GM19324 (cell line): Measurements from ENCODE around the gene KRT9.
"Not testable (repeated sequence)": the region's sequence is repeated elsewhere in the genome, so short reads cannot be mapped to it uniquely, and the experiment has no call there.

Experiments
- ATAC-seq: cut with Tn5 transposase; IDR thresholded peaks from one replicate; pipeline ENCODE4 v1.9.1; 2021; ENCODE audit warnings: mild to moderate bottlenecking, moderate library complexity; ENCODE audit not compliant: unreplicated experiment, low FRiP score

The KRT9 gene

GRCh38 chr17:41606930-41607329 lies 35.1 kb upstream of the KRT9 start:
- ATAC-seq = not testable (repeated sequence)

GRCh38 chr17:41602524-41602923 lies 30.7 kb upstream of the KRT9 start:
- no peak for ATAC-seq

GRCh38 chr17:41600318-41600717 lies 28.5 kb upstream of the KRT9 start:
- ATAC-seq = no peak

GRCh38 chr17:41599680-41600079 lies 27.8 kb upstream of the KRT9 start:
- ATAC-seq = no peak

DNA sequence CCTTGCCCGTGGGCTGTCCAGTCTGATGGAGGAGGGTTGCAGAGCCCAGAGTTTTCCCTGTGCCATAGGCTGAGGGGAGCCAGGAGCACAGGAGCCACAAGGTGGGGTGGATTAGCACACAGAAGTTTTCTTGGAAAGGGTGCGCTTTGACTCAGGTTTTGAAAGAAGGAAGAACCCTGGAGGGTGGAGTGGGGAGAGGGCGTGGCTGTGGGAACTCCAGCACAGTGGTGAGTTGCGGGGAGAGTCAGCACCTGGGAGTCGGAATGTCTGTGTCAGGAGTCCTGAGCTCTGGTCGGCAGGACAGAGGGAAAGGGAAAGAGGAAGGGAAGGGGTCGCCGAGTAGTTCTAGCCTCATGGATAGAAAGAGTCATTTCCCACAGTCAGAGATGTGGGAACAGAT lies 23.7 kb upstream of the KRT9 start:
- no peak for ATAC-seq

GRCh38 chr17:41594363-41594915 lies 22.6 kb upstream of the KRT9 start:
- ATAC-seq = no peak

DNA sequence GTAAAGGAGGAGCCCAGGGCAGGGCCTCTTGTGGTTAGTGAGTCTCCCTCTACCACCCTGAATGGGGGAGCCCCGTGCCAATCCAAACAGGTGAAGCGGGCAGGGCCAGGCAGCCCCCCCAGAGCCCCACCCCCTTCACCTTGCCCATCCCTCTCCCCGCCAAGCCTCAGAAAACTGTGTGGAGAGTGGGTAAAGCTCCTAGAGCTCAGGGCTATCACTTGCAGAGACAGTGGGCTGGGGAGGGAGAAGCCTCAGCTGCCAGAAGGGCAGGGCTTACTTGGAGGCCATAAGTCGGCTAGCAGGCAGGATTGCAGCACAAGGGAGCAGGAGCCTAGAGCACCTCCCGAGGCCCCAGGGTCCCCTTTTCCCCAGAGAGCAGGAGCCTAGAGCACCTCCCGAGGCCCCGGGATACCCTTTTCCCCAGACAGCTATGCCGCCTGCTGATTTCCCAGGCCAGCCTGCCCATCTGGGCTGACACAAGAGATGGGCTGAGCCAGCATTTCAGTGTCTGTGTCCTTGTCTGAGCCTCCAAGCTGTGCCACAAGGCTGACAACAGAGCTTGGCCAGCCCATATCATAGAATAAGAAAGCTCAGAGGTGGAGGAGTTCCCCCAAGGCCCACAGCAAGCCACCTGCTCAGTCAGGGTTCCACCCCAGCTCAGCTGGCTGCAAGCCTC lies 21.6 kb upstream of the KRT9 start:
- no peak for ATAC-seq

- no peak for ATAC-seq
Observed at GRCh38 chr17:41592601-41593305, 20.9 kb upstream of the KRT9 start.

DNA sequence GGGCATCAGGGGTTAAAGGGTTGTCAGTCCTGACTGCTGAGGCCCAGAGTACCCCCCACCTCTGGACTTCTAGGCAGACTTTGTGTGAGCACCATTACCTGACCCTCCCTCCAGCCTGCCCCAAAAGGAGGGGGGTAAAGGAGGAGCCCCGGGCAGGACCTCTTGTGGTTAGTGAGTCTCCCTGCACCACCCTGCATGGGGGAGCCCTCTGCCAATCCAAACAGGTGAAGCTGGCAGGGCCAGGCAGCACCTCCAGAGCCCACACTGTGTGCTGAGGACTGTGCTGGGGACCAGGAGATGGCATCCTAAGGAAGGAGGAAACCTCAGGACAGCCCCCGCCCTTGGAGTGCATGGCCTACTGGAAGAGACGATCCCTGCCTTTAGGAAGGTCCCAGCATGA lies 17.4 kb upstream of the KRT9 start:
- no peak for ATAC-seq

- no peak for ATAC-seq
Observed at GRCh38 chr17:41588126-41588810, 16.4 kb upstream of the KRT9 start.

- no peak for ATAC-seq
Observed at GRCh38 chr17:41586863-41587495, 15.1 kb upstream of the KRT9 start, which contains the start of gene KRT14. KRT14 (minus strand) TSS chr17:41586895; CDS start chr17:41586834, 61 bp downstream.

GRCh38 chr17:41585301-41586056 lies 13.6 kb upstream of the KRT9 start:
- no peak for ATAC-seq

DNA sequence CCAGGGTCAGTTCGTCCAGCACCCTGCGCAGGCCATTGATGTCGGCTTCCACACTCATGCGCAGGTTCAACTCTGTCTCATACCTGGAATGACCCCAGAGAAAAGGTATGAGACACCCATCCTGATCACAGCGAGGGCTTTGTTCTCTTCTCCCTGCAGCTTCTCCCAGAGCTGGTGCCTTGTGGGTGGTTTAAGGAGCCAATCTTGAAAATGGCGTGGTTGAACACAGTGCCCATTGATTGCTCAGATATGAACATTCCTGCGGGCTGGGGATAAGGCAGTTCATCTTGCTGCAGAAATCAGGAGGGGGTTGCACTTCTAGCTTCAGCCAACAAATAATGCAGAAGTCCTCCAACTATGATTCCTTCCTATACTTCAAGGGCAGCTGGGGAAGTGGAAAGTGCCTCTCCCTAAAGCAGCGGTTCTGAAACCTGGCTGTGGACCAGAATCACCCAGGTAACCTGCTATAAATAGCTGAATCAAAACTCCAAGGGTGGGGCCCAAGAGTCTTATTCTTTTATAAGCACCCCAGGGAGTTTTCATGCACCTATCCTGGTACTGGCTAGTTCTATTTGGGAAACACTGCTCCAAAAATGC lies 12.6 kb upstream of the KRT9 start:
- not testable (repeated sequence) for ATAC-seq

GRCh38 chr17:41583137-41584127 lies 11.6 kb upstream of the KRT9 start:
- no peak for ATAC-seq

DNA sequence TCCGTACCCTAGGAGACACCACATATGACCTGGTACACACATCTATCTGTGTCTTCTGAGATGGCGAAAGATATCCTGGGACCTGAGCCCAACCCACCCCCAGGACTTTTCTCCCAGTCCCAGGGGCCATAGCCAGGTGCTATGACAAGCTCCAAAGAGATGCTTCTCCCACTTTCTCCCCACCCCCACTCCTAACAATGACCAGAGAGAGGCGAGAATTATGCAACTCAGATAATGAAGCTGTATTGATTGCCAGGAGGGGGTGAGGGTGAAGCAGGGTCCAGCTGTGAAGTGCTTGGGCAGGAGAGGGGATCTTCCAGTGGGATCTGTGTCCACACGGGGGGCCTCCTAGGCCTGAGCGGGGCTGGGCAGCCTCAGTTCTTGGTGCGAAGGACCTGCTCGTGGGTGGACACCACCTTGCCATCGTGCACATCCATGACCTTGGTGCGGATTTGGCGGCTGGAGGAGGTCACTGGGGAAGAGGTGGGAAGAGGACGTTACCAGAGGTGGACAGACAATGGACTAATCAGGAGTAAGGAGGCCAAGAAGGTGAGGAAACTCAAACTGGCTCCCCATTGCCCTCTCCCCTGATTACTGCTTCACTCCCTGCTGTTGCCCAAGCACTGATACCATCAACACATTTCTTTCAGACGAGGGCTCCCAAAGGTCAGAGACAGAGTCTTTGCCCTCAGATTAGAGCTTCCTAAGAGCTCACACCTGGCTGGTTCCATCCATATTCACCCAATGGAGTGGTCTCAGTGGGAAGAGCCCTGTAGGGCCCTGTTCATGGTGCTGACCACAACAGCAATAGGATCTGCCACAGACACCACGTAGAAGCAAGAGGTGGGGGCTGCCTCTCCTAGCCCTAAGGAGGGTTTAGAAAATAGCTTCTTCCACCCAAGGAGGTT lies 10.5 kb upstream of the KRT9 start:
- ATAC-seq = not testable (repeated sequence)

DNA sequence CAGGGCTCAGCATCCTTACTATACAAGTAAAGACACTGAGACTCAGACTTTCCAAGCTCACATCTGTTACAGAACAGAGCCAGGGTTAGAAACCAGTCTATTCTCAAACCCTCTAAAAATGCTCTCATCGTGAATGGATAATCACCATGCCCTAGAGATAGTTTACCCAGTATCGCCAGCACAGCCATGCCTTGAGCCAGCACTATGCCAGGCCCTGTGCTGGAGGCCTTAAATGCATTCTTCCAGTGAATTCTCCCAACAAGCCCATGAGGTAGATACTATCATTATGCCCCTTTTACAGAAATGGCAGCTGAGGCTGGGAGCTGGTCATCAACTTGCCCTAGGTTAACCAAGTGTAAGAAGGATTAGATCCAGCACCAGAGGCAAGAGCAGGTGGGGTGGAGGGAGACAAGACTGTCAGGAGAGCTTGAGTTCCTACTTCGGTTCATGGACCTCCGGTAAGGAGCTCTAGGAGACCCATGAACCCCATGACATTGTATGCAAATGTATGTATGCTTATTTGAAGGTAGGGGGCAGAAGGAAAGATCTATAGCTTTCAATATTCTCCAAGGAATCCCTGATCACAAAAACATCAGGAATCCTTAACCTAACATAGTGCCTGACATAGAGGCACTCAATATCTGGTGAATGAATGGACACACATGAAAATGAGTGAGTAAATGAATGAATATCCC lies 9.7 kb upstream of the KRT9 start:
- no peak for ATAC-seq
